CD4-positive, alpha-beta memory T cell (primary cell): ENCODE results near the gene TBC1D25. TPM values are rescaled to one million over a fixed set of nuclear protein-coding genes. Genes with fewer than 3 reads are reported as not detected.
A peak's percentile ranks its signal among the peaks of the same experiment; 100 is the strongest.
"Not testable (repeated sequence)": the region's sequence is repeated elsewhere in the genome, so short reads cannot be mapped to it uniquely, and the experiment has no call there.

Experiments
- CTCF ChIA-PET: fragments of 350-600 bp; sonication (Branson Sonifier 250); formaldehyde crosslinking; loops from one replicate; lab custom pipeline; 2021; ENCODE audit warnings: inconsistent platforms; ENCODE audit not compliant: partially characterized antibody; lab: Charles Lee
- POLR2A ChIA-PET: fragments of 350-600 bp; sonication (Branson Sonifier 250); formaldehyde crosslinking; loops from one replicate; lab custom pipeline; 2021; ENCODE audit not compliant: partially characterized antibody; lab: Charles Lee
- DNase-seq, 5 donors: peaks; one replicate each; pipeline versions ENCODE4 v3.0.0 to v3.0.0-alpha.2; 2020 to 2022; ENCODE audit warnings: mixed read lengths in 1 of 5
- H3K27ac ChIP-seq: one replicate; pipeline ENCODE4 v1.7.0; 2013; ENCODE audit warnings: low read depth, low read length
- H3K27me3 ChIP-seq: 2 replicates; pipeline ENCODE4 v1.7.0; 2013; ENCODE audit warnings: mild to moderate bottlenecking, low read length, moderate library complexity; ENCODE audit not compliant: insufficient read depth
- H3K36me3 ChIP-seq: 2 replicates; pipeline ENCODE4 v1.7.0; 2013; ENCODE audit warnings: mild to moderate bottlenecking, low read length, moderate library complexity; ENCODE audit not compliant: insufficient read depth
- H3K4me1 ChIP-seq: 2 replicates; pipeline ENCODE4 v1.7.0; 2013; ENCODE audit warnings: mild to moderate bottlenecking, low read length, moderate library complexity; ENCODE audit not compliant: insufficient read depth
- H3K4me3 ChIP-seq, 2 donors: one replicate each; pipeline ENCODE4 v1.7.0; 2013; ENCODE audit warnings: low read length in 2 of 2, mild to moderate bottlenecking in 1 of 2
- H3K9me3 ChIP-seq, 2 donors: one replicate each; pipeline ENCODE4 v1.7.0; 2013; ENCODE audit warnings: low read length in 2 of 2, control low read depth in 1 of 2; ENCODE audit not compliant: control insufficient read depth in 1 of 2
- H3K27ac Mint-ChIP-seq, 7 donors: one replicate each; pipeline ENCODE4 v1.8.0; 2020 to 2021; ENCODE audit warnings: mixed read lengths in 7 of 7, mild to moderate bottlenecking in 6 of 7, inconsistent platforms in 3 of 7, moderate library complexity in 3 of 7
- H3K27me3 Mint-ChIP-seq, 2 donors: one replicate each; pipeline ENCODE4 v1.8.0; 2020 to 2021; ENCODE audit warnings: mixed read lengths in 2 of 2
- H3K36me3 Mint-ChIP-seq, 2 donors: one replicate each; pipeline ENCODE4 v1.8.0; 2020 to 2021; ENCODE audit warnings: mixed read lengths in 2 of 2, inconsistent platforms in 1 of 2, mild to moderate bottlenecking in 1 of 2
- H3K4me1 Mint-ChIP-seq, 4 donors: one replicate each; pipeline ENCODE4 v1.8.0; 2020 to 2021; ENCODE audit warnings: mixed read lengths in 4 of 4, mild to moderate bottlenecking in 1 of 4
- H3K4me3 Mint-ChIP-seq, 8 donors: one replicate each; pipeline ENCODE4 v1.8.0; 2020 to 2021; ENCODE audit warnings: mixed read lengths in 8 of 8, mild to moderate bottlenecking in 7 of 8, moderate library complexity in 6 of 8, inconsistent platforms in 3 of 8
- H3K9me3 Mint-ChIP-seq, 8 donors: one replicate each; pipeline ENCODE4 v1.8.0; 2020 to 2021; ENCODE audit warnings: mixed read lengths in 8 of 8, mild to moderate bottlenecking in 5 of 8, inconsistent platforms in 3 of 8, moderate library complexity in 1 of 8
- intact Hi-C: fragments of 100-400 bp; cut with micrococcal nuclease; formaldehyde crosslinking; loops from one replicate; pipeline ENCODE4 v1.15.1; 2023
- polyA plus RNA-seq, 2 donors: library from polyadenylated mRNA; unstranded; fragments of 300-500 nt; fragmentation: Illumina TruSeq; gene quantifications; one replicate each; pipeline ENCODE4 v1.2.3, GENCODE V29; 2021
- total RNA-seq, 2 experiments: library from RNA; stranded (reverse); gene quantifications; one replicate each; pipeline ENCODE4 v1.2.3, GENCODE V29; 2021

The TBC1D25 gene
- total and polyA plus RNA-seq, 4 experiments from 2014 or later = 18.6 to 24.5 (median 22.0) TPM

- peak overlapping the region in 1 of 7 donors; percentile 5 for H3K27ac Mint-ChIP-seq
- Histone ChIP-seq H3K4me3 (no peak overlapping the region), H3K27me3 (no peaks in the 10 kb centered on the region), H3K27ac (no peak overlapping the region), H3K9me3 (no peaks in the 10 kb centered on the region), H3K36me3 (no peaks in the 10 kb centered on the region), H3K4me1 (peaks cover 21% of the 10 kb centered on the region)
- H3K4me1 Mint-ChIP-seq = peaks cover 13 to 26% (median 20%) of the 10 kb centered on the region in 4 donors
- CTCF ChIA-PET = no interaction called here
- intact Hi-C loops = no loop called here
- H3K4me3 Mint-ChIP-seq = no peak overlapping the region
- H3K27me3 Mint-ChIP-seq = no peaks in the 10 kb centered on the region
- POLR2A ChIA-PET = no interaction called here
- H3K36me3 Mint-ChIP-seq = peaks cover 7 to 25% of the 10 kb centered on the region in 2 donors
- H3K9me3 Mint-ChIP-seq = peaks cover 0 to 3% (median 0%) of the 10 kb centered on the region in 8 donors
- no peak for DNase-seq
These were observed 23.7 kb upstream of the TBC1D25 start for GRCh38 chrX:48515842-48516241.

GRCh38 chrX:48516285-48516684 lies 23.2 kb upstream of the TBC1D25 start:
- H3K27ac ChIP-seq = no peak overlapping the region
- Mint-ChIP-seq H3K36me3 (peaks cover 7 to 25% of the 10 kb centered on the region in 2 donors), H3K27ac (peak overlapping the region in 1 of 7 donors; percentile 5), H3K4me3 (no peak overlapping the region), H3K27me3 (no peaks in the 10 kb centered on the region), H3K4me1 (peaks cover 17 to 30% (median 22%) of the 10 kb centered on the region in 4 donors), H3K9me3 (peaks cover 0 to 3% (median 0%) of the 10 kb centered on the region in 8 donors)
- H3K36me3 ChIP-seq = no peaks in the 10 kb centered on the region
- no peak for DNase-seq
- no peaks in the 10 kb centered on the region for H3K9me3 ChIP-seq
- no peaks in the 10 kb centered on the region for H3K27me3 ChIP-seq
- ChIA-PET POLR2A (no interaction called here), CTCF (no interaction called here)
- no peak overlapping the region for H3K4me3 ChIP-seq
- H3K4me1 ChIP-seq = peaks cover 25% of the 10 kb centered on the region
- intact Hi-C loops = no loop called here

- peak overlapping the region in 1 of 7 donors; percentile 26 for H3K27ac Mint-ChIP-seq
- intact Hi-C loops = no loop called here
- no peaks in the 10 kb centered on the region for H3K36me3 ChIP-seq
- no peaks in the 10 kb centered on the region for H3K9me3 ChIP-seq
- H3K27me3 Mint-ChIP-seq = no peaks in the 10 kb centered on the region
- H3K4me1 ChIP-seq = peaks cover 25% of the 10 kb centered on the region
- peaks cover 0 to 4% (median 0%) of the 10 kb centered on the region in 8 donors for H3K9me3 Mint-ChIP-seq
- no peak overlapping the region for H3K4me3 Mint-ChIP-seq
- no peak for DNase-seq
- peaks cover 15 to 30% (median 22%) of the 10 kb centered on the region in 4 donors for H3K4me1 Mint-ChIP-seq
- no peaks in the 10 kb centered on the region for H3K27me3 ChIP-seq
- H3K4me3 ChIP-seq = no peak overlapping the region
- peaks cover 7 to 27% of the 10 kb centered on the region in 2 donors for H3K36me3 Mint-ChIP-seq
- CTCF ChIA-PET = no interaction called here
- H3K27ac ChIP-seq = no peak overlapping the region
- POLR2A ChIA-PET = no interaction called here
These were observed 22.5 kb upstream of the TBC1D25 start for GRCh38 chrX:48516987-48517386.

- H3K27ac ChIP-seq, H3K36me3 ChIP-seq, CTCF ChIA-PET, H3K4me3 Mint-ChIP-seq, H3K4me3 ChIP-seq, intact Hi-C loops, H3K27me3 Mint-ChIP-seq, H3K9me3 ChIP-seq, H3K9me3 Mint-ChIP-seq, H3K27me3 ChIP-seq, DNase-seq: not testable (repeated sequence)
- POLR2A ChIA-PET = interaction anchor here (3.4 to 4.0 kb wide), 3 partner anchors 11 to 55 kb away, joined by 17 to 46 read pairs (median 19); partner anchors contain the start of genes PORCN, RBM3 and TBC1D25
- H3K36me3 Mint-ChIP-seq = peaks cover 10 to 21% of the 10 kb centered on the region in 2 donors
- peak overlapping the region in 3 of 7 donors; percentile 9 to 89 (median 49) for H3K27ac Mint-ChIP-seq
- H3K4me1 ChIP-seq = peaks cover 28% of the 10 kb centered on the region
- H3K4me1 Mint-ChIP-seq = peaks cover 16 to 37% (median 23%) of the 10 kb centered on the region in 4 donors
These were observed 20.0 kb upstream of the TBC1D25 start for GRCh38 chrX:48519481-48519880.

- Mint-ChIP-seq H3K27ac (peak overlapping the region; percentile 89 to 98 (median 97)), H3K27me3 (no peaks in the 10 kb centered on the region), H3K9me3 (peaks cover 0 to 6% (median 0%) of the 10 kb centered on the region in 8 donors), H3K36me3 (peaks cover 7 to 19% of the 10 kb centered on the region in 2 donors), H3K4me1 (peaks cover 16 to 37% (median 23%) of the 10 kb centered on the region in 4 donors), H3K4me3 (peak overlapping the region; percentile 86 to 93 (median 90))
- Histone ChIP-seq H3K4me3 (no peak overlapping the region), H3K36me3 (no peaks in the 10 kb centered on the region), H3K27me3 (no peaks in the 10 kb centered on the region), H3K9me3 (no peaks in the 10 kb centered on the region), H3K27ac (no peak overlapping the region), H3K4me1 (peaks cover 28% of the 10 kb centered on the region)
- DNase-seq = no peak
- POLR2A ChIA-PET = interaction anchor here (3.4 to 4.0 kb wide), 3 partner anchors 12 to 54 kb away, joined by 17 to 46 read pairs (median 19); partner anchors contain the start of genes PORCN, RBM3 and TBC1D25
- intact Hi-C loops = loop anchor here (5.0 kb wide), 1 partner anchor 448 kb away; the partner anchor contains the start of gene ZNF630
- CTCF ChIA-PET = no interaction called here
These were observed 19.1 kb upstream of the TBC1D25 start for GRCh38 chrX:48520455-48520854.

- H3K27ac Mint-ChIP-seq = peak overlapping the region; percentile 89 to 98 (median 97)
- Histone ChIP-seq H3K27me3 (no peaks in the 10 kb centered on the region), H3K9me3 (no peaks in the 10 kb centered on the region), H3K4me1 (peaks cover 28% of the 10 kb centered on the region), H3K27ac (peak overlapping the region; percentile 63), H3K4me3 (peak overlapping the region; percentile 46 to 65), H3K36me3 (no peaks in the 10 kb centered on the region)
- no peaks in the 10 kb centered on the region for H3K27me3 Mint-ChIP-seq
- H3K9me3 Mint-ChIP-seq = peaks cover 0 to 6% (median 0%) of the 10 kb centered on the region in 8 donors
- H3K4me1 Mint-ChIP-seq = peaks cover 16 to 37% (median 22%) of the 10 kb centered on the region in 4 donors
- intact Hi-C loops = loop anchor here (1.0 to 5.0 kb wide), 4 partner anchors 13 to 449 kb away; partner anchors contain the start of genes FTSJ1, PORCN, TBC1D25 and ZNF630
- peak overlapping the region; percentile 86 to 93 (median 90) for H3K4me3 Mint-ChIP-seq
- ChIA-PET CTCF (no interaction called here), POLR2A (interaction anchor here (1.6 to 4.0 kb wide), 4 partner anchors 11 to 53 kb away, joined by 3 to 46 read pairs (median 18); partner anchors contain the start of genes PORCN, RBM3 and TBC1D25)
- H3K36me3 Mint-ChIP-seq = peaks cover 7 to 17% of the 10 kb centered on the region in 2 donors
- DNase-seq = no peak
These were observed 18.6 kb upstream of the TBC1D25 start for GRCh38 chrX:48520976-48521352.
